GM12873 (cell line): Measurements from ENCODE around the gene TCEA2.

Experiments
- TF ChIP-seq, protein P1 (sequence below): IDR thresholded peaks from 2 replicates; pipeline ENCODE4 v1.5.1; 2012; ENCODE audit warnings: low read depth, mild to moderate bottlenecking, moderate library complexity, low read length, control low read depth; ENCODE audit not compliant: insufficient read depth; ENCODE audit errors: missing control alignments

Gene TCEA2

GRCh38 chr20:64041781-64042053 is 21.3 kb upstream of the TCEA2 start:
- TF ChIP-seq, protein P1, sequence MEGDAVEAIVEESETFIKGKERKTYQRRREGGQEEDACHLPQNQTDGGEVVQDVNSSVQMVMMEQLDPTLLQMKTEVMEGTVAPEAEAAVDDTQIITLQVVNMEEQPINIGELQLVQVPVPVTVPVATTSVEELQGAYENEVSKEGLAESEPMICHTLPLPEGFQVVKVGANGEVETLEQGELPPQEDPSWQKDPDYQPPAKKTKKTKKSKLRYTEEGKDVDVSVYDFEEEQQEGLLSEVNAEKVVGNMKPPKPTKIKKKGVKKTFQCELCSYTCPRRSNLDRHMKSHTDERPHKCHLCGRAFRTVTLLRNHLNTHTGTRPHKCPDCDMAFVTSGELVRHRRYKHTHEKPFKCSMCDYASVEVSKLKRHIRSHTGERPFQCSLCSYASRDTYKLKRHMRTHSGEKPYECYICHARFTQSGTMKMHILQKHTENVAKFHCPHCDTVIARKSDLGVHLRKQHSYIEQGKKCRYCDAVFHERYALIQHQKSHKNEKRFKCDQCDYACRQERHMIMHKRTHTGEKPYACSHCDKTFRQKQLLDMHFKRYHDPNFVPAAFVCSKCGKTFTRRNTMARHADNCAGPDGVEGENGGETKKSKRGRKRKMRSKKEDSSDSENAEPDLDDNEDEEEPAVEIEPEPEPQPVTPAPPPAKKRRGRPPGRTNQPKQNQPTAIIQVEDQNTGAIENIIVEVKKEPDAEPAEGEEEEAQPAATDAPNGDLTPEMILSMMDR = no peak

GRCh38 chr20:64042054-64042781 is 20.8 kb upstream of the TCEA2 start:
- TF ChIP-seq, protein P1 = no peak

- TF ChIP-seq, protein P1 = no peak
Measured at GRCh38 chr20:64043768-64044167, 19.2 kb upstream of the TCEA2 start.

DNA sequence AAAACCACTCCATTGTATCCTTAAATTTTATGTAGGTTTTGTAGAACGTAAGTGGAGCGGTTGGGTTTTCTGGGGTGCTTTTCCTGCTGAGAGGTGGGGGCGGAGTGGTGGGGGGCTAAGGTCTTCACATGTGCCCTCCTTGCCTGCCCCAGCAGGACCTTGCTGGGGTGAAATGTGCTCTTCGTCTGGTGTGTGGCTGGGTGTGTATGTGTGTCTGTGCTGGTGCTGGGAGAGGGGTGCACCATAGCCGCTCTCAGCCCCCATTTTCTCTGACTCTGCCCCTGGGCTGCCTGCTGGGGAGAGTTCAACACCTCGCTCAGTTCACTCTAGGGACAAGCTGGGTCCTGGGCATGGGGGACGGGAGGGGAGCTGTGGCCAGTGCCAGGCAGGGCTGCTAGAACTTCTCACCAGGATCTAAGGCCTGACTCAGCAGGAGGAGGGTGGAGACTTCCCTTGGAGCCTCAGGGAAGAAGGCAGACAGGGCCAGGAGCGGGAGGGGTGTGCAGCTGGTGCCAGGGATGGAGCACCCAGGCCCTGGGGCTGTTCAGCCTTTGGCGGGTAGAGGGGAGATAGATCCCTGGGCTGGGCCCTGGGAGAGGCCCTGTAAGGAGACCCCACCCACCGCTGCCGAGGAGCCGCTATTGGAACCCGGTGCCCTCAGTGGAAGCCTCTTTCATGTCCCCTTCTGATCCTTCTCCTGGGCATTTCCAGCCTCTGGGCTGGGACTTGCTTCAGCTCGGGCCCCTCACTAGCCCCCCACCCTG is 18.3 kb upstream of the TCEA2 start:
- TF ChIP-seq, protein P1 = no peak

- TF ChIP-seq, protein P1 = no peak
Measured at GRCh38 chr20:64045346-64046011, 17.5 kb upstream of the TCEA2 start.

DNA sequence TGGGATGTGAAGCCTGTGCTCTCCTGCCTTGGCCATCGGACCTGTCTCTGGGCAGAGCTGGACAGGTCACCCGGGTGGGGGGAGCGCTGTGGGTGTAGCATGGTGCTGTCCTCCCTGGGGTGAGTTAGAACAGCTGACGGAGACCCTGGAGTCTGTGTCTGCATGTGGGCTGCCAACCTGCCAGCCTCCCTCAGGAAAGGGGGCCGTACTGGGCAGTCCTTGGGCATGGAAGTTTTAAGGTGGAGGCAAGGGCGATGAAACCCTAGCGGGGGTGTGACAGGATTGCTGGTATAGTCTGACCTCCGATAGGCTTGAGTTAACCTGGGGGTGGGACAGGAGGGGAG is 16.0 kb upstream of the TCEA2 start:
- TF ChIP-seq, protein P1 = no peak

- TF ChIP-seq, protein P1 = no peak
Measured at GRCh38 chr20:64047968-64048401, 15.0 kb upstream of the TCEA2 start.
